ENCODE measurements around the gene ELFN2. TPM values are rescaled to one million over a fixed set of nuclear protein-coding genes. Genes with fewer than 3 reads are reported as not detected.

The ELFN2 gene
- total and polyA plus RNA-seq, 2 of the 13 experiments (the other 11 are each of a cell fraction or from before 2014, with no cell fraction given) = 0.01 TPM; not detected in 1

DNA sequence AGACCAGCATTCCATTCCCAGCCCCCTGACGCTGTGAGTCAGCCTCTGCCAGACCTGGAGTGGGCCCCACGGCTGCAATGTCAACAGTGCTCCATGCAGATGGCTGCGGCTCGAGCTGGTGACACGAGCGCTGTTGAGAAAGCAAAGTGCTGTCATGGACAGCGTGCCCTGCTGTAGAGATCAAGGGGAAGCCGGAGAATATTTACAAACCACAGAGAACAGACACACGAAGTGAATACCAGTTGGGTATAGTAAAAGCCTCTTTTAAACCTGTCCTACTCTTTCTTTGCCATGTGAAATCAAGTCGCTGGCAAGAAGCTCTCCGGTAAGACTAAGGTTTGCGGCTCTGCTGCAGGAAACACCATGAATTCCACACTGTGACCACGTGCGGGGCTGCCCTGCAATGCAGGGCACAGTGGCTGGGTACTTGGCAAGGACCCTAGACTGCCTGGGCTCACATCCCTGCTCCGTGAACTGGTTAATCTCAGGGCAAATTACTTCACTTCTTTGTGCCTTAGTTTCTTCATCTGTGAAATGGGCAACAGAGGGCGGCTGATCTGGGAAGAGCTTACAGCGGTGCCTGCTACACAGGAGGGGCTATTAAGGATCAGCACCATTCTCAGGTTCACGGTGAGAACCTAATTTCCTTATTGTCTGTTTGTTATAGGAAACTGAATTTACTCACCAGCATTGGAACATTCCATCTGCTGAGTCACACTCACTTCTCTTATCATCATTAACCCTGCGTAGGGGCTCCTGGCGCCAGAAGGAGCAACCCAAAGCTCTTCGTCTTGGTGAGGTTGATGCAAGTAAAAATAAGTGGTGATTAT lies 27.8 kb upstream of the ELFN2 start (continued):
- TF ChIP-seq, protein P1, sequence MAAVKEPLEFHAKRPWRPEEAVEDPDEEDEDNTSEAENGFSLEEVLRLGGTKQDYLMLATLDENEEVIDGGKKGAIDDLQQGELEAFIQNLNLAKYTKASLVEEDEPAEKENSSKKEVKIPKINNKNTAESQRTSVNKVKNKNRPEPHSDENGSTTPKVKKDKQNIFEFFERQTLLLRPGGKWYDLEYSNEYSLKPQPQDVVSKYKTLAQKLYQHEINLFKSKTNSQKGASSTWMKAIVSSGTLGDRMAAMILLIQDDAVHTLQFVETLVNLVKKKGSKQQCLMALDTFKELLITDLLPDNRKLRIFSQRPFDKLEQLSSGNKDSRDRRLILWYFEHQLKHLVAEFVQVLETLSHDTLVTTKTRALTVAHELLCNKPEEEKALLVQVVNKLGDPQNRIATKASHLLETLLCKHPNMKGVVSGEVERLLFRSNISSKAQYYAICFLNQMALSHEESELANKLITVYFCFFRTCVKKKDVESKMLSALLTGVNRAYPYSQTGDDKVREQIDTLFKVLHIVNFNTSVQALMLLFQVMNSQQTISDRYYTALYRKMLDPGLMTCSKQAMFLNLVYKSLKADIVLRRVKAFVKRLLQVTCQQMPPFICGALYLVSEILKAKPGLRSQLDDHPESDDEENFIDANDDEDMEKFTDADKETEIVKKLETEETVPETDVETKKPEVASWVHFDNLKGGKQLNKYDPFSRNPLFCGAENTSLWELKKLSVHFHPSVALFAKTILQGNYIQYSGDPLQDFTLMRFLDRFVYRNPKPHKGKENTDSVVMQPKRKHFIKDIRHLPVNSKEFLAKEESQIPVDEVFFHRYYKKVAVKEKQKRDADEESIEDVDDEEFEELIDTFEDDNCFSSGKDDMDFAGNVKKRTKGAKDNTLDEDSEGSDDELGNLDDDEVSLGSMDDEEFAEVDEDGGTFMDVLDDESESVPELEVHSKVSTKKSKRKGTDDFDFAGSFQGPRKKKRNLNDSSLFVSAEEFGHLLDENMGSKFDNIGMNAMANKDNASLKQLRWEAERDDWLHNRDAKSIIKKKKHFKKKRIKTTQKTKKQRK (IDR thresholded peaks at IDR 0.05; ENCODE audit: low read length) = no peak
- no peak for TF ChIP-seq RFXAP (CRISPR knock-in tag; IDR thresholded peaks at IDR 0.05; ENCODE audit: borderline replicate concordance)
- no peak for TF ChIP-seq ZNF616 (CRISPR knock-in tag; IDR thresholded peaks at IDR 0.05; ENCODE audit: low read depth)
- TF ChIP-seq ETV5 (CRISPR knock-in tag; IDR thresholded peaks at IDR 0.05; ENCODE audit: borderline replicate concordance) = peak; percentile 13; the same call in 1 of the 2 replicates
- peak; percentile 60; the same call in 1 of the 2 replicates for TF ChIP-seq ZMYM3 (CRISPR knock-in tag; IDR thresholded peaks at IDR 0.05)
- TF ChIP-seq, protein P2, sequence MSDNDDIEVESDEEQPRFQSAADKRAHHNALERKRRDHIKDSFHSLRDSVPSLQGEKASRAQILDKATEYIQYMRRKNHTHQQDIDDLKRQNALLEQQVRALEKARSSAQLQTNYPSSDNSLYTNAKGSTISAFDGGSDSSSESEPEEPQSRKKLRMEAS (IDR thresholded peaks at IDR 0.05) = peak; percentile 81
- TF ChIP-seq ASH2L (IDR thresholded peaks at IDR 0.05; ENCODE audit: insufficient read length, low read depth, low read length) = peak; percentile 67
- TF ChIP-seq RNF2 (conservative IDR thresholded peaks at IDR 0.05; ENCODE audit: low read depth) = 0 out of 2 replicates have a peak, but pooled peaks have one; percentile 16
- TF ChIP-seq ZNF567 (CRISPR knock-in tag; IDR thresholded peaks at IDR 0.05; ENCODE audit: borderline replicate concordance) = no peak
- no peak for TF ChIP-seq TAF15 (IDR thresholded peaks at IDR 0.05; ENCODE audit: low read depth, low read length, poor library complexity, severe bottlenecking)
- TF ChIP-seq, protein P3, sequence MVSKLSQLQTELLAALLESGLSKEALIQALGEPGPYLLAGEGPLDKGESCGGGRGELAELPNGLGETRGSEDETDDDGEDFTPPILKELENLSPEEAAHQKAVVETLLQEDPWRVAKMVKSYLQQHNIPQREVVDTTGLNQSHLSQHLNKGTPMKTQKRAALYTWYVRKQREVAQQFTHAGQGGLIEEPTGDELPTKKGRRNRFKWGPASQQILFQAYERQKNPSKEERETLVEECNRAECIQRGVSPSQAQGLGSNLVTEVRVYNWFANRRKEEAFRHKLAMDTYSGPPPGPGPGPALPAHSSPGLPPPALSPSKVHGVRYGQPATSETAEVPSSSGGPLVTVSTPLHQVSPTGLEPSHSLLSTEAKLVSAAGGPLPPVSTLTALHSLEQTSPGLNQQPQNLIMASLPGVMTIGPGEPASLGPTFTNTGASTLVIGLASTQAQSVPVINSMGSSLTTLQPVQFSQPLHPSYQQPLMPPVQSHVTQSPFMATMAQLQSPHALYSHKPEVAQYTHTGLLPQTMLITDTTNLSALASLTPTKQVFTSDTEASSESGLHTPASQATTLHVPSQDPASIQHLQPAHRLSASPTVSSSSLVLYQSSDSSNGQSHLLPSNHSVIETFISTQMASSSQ (IDR thresholded peaks at IDR 0.05; ENCODE audit: low read depth) = no peak
- TF ChIP-seq, protein P3 (CRISPR knock-in tag; IDR thresholded peaks at IDR 0.05; ENCODE audit: borderline replicate concordance) = peak; percentile 22; the same call in 1 of the 2 replicates
- 0 out of 2 replicates have a peak, but pooled peaks have one; percentile 53 for TF ChIP-seq ZSCAN31 (CRISPR knock-in tag; IDR thresholded peaks at IDR 0.05; ENCODE audit: low read depth)
- TF ChIP-seq, protein P4, sequence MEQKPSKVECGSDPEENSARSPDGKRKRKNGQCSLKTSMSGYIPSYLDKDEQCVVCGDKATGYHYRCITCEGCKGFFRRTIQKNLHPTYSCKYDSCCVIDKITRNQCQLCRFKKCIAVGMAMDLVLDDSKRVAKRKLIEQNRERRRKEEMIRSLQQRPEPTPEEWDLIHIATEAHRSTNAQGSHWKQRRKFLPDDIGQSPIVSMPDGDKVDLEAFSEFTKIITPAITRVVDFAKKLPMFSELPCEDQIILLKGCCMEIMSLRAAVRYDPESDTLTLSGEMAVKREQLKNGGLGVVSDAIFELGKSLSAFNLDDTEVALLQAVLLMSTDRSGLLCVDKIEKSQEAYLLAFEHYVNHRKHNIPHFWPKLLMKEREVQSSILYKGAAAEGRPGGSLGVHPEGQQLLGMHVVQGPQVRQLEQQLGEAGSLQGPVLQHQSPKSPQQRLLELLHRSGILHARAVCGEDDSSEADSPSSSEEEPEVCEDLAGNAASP (CRISPR knock-in tag; IDR thresholded peaks at IDR 0.05; ENCODE audit: borderline replicate concordance) = no peak; the same call in 1 of the 2 replicates
- TF ChIP-seq JDP2 (CRISPR knock-in tag; IDR thresholded peaks at IDR 0.05; ENCODE audit: borderline replicate concordance) = no peak
- TF ChIP-seq, protein P5, sequence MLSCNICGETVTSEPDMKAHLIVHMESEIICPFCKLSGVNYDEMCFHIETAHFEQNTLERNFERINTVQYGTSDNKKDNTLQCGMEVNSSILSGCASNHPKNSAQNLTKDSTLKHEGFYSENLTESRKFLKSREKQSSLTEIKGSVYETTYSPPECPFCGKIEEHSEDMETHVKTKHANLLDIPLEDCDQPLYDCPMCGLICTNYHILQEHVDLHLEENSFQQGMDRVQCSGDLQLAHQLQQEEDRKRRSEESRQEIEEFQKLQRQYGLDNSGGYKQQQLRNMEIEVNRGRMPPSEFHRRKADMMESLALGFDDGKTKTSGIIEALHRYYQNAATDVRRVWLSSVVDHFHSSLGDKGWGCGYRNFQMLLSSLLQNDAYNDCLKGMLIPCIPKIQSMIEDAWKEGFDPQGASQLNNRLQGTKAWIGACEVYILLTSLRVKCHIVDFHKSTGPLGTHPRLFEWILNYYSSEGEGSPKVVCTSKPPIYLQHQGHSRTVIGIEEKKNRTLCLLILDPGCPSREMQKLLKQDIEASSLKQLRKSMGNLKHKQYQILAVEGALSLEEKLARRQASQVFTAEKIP (CRISPR knock-in tag; IDR thresholded peaks at IDR 0.05; ENCODE audit: borderline replicate concordance) = no peak
- TF ChIP-seq MIXL1 (CRISPR knock-in tag; IDR thresholded peaks at IDR 0.05) = peak; percentile 36; the same call in 1 of the 2 replicates

All from HepG2 (cell line).